K562 (cell line): ENCODE measurements around the gene RNMT.

Experiments used
- CBX8 ChIP-seq: fragments of 200-600 bp; sonication (generic); IDR thresholded peaks from 2 replicates; pipeline ENCODE4 v1.6.1; 2012; ENCODE audit warnings: borderline replicate concordance, mixed run types, low read depth, mild to moderate bottlenecking, moderate library complexity, mixed read lengths, low read length, control low read depth, inconsistent platforms; ENCODE audit not compliant: poor library complexity, severe bottlenecking; ENCODE audit errors: extremely low read depth
- ZFX ChIP-seq: sonication (generic); formaldehyde crosslinking; IDR thresholded peaks from 2 replicates; pipeline ENCODE4 v1.8.0; 2022; ENCODE audit warnings: mild to moderate bottlenecking, missing genetic modification reagents, moderate library complexity

DNA sequence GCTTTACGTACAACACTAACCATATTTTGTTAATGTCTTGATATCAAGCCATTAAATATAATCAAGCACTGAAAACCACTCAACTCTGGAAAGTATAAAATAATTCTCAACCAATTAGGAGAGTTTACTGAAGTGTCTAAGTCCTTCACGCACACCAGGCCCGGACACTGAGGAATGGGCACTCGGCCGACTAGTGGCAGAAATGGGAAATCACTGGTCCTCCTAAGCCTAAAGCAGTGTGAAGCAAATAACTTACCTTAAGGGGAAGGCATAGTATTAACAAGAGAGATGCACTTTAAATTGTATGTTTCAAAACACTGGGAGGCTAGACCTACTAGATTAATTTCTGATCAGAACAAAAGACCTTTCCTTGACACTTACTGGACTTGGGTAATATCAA lies 45.9 kb upstream of the RNMT start:
- TF ChIP-seq ZFX (CRISPR knock-in tag), result no peak
- no peak for TF ChIP-seq CBX8
